Activated T-cell treated with anti-CD3 and anti-CD28 coated beads, Interleukin-2, amount 50 U/mL, for 4 hours (primary cell): Measurements from ENCODE around the gene SORCS2. TPM values are rescaled to one million over a fixed set of nuclear protein-coding genes. Genes with fewer than 3 reads are reported as not detected.

Experiments used
- ATAC-seq, 2 donors: fragments of 200-7000 bp; cut with Tn5 transposase; one replicate each; pipeline ENCODE4 v1.10.0; 2021
- DNase-seq: peaks from one replicate; pipeline ENCODE4 v3.0.0-alpha.2; 2020
- H3K27me3 Mint-ChIP-seq: one replicate; pipeline ENCODE4 v1.8.0; 2021; ENCODE audit warnings: low read depth, mixed read lengths
- H3K36me3 Mint-ChIP-seq: one replicate; pipeline ENCODE4 v1.8.0; 2022; ENCODE audit warnings: mixed read lengths; ENCODE audit not compliant: insufficient read depth
- H3K4me1 Mint-ChIP-seq: one replicate; pipeline ENCODE4 v1.8.0; 2021; ENCODE audit warnings: low read depth, mixed read lengths
- H3K4me3 Mint-ChIP-seq: one replicate; pipeline ENCODE4 v1.8.0; 2021; ENCODE audit warnings: mild to moderate bottlenecking, moderate library complexity, mixed read lengths
- H3K9me3 Mint-ChIP-seq: one replicate; pipeline ENCODE4 v1.8.0; 2021; ENCODE audit warnings: mixed read lengths
- total RNA-seq, 3 donors: library from RNA; stranded (reverse); gene quantifications; one replicate each; pipeline ENCODE4 v1.2.1, GENCODE V29; 2021

SORCS2 gene
- total RNA-seq, 3 donors from 2014 or later = 0.18 to 0.43 TPM; not detected in 1

- Mint-ChIP-seq H3K36me3 (no peaks in the 10 kb centered on the region), H3K4me1 (no peaks in the 10 kb centered on the region), H3K27me3 (peaks cover 5% of the 10 kb centered on the region), H3K9me3 (no peaks in the 10 kb centered on the region), H3K4me3 (no peak overlapping the region)
- ATAC-seq (no peak), DNase-seq (no peak)
These were observed 32.7 kb downstream of the SORCS2 start for GRCh38 chr4:7224878-7225533.

GRCh38 chr4:7226439-7226838 is 34.1 kb downstream of the SORCS2 start:
- DNase-seq (no peak), ATAC-seq (no peak)
- H3K27me3 Mint-ChIP-seq = peaks cover 3% of the 10 kb centered on the region
- no peak overlapping the region for H3K4me3 Mint-ChIP-seq
- no peaks in the 10 kb centered on the region for H3K36me3 Mint-ChIP-seq
- no peaks in the 10 kb centered on the region for H3K4me1 Mint-ChIP-seq
- H3K9me3 Mint-ChIP-seq = no peaks in the 10 kb centered on the region

GRCh38 chr4:7227008-7227407 is 34.7 kb downstream of the SORCS2 start:
- no peak for ATAC-seq
- no peak for DNase-seq
- no peaks in the 10 kb centered on the region for H3K4me1 Mint-ChIP-seq
- no peaks in the 10 kb centered on the region for H3K27me3 Mint-ChIP-seq
- no peak overlapping the region for H3K4me3 Mint-ChIP-seq
- no peaks in the 10 kb centered on the region for H3K36me3 Mint-ChIP-seq
- no peaks in the 10 kb centered on the region for H3K9me3 Mint-ChIP-seq

DNA sequence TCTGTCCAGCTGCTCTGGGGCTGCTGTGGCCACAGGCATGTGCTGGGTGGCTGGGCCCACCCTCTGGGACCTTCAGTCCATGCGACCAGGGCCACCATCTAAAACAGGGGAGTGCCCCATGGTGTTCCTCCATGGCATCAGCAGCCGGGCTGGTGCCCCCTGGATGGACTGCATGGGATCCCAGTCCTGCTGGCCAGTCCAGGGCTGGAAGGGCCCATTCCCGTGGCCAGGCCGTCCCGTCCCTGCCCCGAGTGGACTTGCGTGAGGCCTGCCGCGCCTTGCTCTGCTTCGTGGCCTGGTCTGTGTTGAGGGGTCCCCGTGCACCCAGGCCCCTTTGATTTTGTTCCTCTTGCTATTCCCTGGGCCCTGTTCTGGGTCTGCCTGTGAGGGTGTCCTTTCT is 36.4 kb downstream of the SORCS2 start:
- Mint-ChIP-seq H3K36me3 (no peaks in the 10 kb centered on the region), H3K9me3 (no peaks in the 10 kb centered on the region), H3K4me3 (no peak overlapping the region), H3K27me3 (no peaks in the 10 kb centered on the region), H3K4me1 (no peaks in the 10 kb centered on the region)
- DNase-seq (no peak), ATAC-seq (no peak)

GRCh38 chr4:7232061-7232650 is 39.8 kb downstream of the SORCS2 start:
- no peaks in the 10 kb centered on the region for H3K4me1 Mint-ChIP-seq
- H3K9me3 Mint-ChIP-seq = no peaks in the 10 kb centered on the region
- no peaks in the 10 kb centered on the region for H3K27me3 Mint-ChIP-seq
- ATAC-seq (no peak), DNase-seq (no peak)
- no peak overlapping the region for H3K4me3 Mint-ChIP-seq
- no peaks in the 10 kb centered on the region for H3K36me3 Mint-ChIP-seq

- H3K36me3 Mint-ChIP-seq = no peaks in the 10 kb centered on the region
- H3K9me3 Mint-ChIP-seq = no peaks in the 10 kb centered on the region
- no peaks in the 10 kb centered on the region for H3K27me3 Mint-ChIP-seq
- no peak overlapping the region for H3K4me3 Mint-ChIP-seq
- ATAC-seq (no peak), DNase-seq (no peak)
- H3K4me1 Mint-ChIP-seq = no peaks in the 10 kb centered on the region
These were observed 40.8 kb downstream of the SORCS2 start for GRCh38 chr4:7233006-7233580.

DNA sequence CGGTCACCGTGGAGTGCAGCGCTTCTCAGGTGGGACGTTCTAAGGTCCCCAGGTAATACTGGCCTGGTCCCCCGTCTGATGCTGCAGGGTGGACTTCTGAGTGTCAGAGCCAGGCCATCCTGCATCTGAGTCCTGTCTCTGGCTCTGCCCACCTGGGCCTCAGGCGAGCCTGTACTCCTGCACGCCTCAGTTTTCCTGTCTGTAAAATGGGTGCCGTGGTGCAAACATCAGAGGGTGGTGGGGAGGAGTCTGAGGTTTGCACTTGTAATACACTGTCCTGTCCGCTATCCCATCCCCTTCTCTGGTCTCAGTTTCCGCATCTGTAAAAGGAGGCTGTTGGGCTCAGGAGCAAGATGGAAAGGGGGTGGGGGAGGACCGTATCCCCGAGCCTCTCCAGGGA is 41.3 kb downstream of the SORCS2 start:
- DNase-seq (no peak), ATAC-seq (no peak)
- H3K36me3 Mint-ChIP-seq = no peaks in the 10 kb centered on the region
- H3K4me1 Mint-ChIP-seq = no peaks in the 10 kb centered on the region
- no peak overlapping the region for H3K4me3 Mint-ChIP-seq
- no peaks in the 10 kb centered on the region for H3K27me3 Mint-ChIP-seq
- no peaks in the 10 kb centered on the region for H3K9me3 Mint-ChIP-seq

DNA sequence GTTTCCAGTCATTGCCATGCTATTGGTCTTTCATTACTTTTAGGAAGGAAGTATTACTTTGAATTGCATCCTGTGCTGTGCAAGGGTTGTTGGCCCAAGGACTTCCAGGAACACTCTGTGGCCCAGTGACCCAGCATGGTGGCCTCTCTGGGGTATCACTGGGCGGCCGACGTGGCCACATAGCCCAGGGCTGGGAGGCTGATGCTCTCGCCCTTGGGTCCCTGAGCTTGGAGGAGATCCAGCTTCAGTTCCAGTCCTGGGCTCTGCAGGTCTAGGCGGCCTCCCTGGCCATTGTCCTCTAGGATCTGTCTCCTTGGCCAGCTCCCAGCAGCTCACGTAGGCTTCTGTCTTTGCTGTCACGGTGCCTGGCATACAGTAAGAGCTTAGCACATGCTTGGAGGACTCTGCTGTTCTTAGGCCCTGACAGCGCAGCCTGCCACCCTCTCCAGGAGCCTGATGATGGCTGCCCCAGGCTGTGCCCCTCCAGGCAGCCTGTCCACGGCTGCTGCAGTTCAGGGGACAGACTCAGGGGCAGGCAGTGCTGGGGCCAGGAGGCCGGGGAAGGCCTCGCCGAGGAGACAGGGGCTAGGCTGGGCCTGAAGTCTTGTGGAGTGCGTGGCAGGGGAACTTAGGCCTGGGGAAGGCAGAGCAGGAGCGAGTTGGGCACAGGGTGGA is 42.2 kb downstream of the SORCS2 start:
- no peaks in the 10 kb centered on the region for H3K9me3 Mint-ChIP-seq
- ATAC-seq = no peak

GRCh38 chr4:7235030-7235380 is 42.7 kb downstream of the SORCS2 start:
- H3K4me3 Mint-ChIP-seq = no peak overlapping the region
- H3K4me1 Mint-ChIP-seq = no peaks in the 10 kb centered on the region
- no peak for DNase-seq
- no peak for ATAC-seq
- no peaks in the 10 kb centered on the region for H3K27me3 Mint-ChIP-seq
- no peaks in the 10 kb centered on the region for H3K36me3 Mint-ChIP-seq
- H3K9me3 Mint-ChIP-seq = no peaks in the 10 kb centered on the region

More for the DNA sequence above, 42.2 kb downstream of the SORCS2 start:
- DNase-seq = no peak
- no peaks in the 10 kb centered on the region for H3K4me1 Mint-ChIP-seq
- no peaks in the 10 kb centered on the region for H3K27me3 Mint-ChIP-seq
- H3K4me3 Mint-ChIP-seq = no peak overlapping the region
- no peaks in the 10 kb centered on the region for H3K36me3 Mint-ChIP-seq

- no peak for ATAC-seq
- Mint-ChIP-seq H3K27me3 (no peaks in the 10 kb centered on the region), H3K9me3 (no peaks in the 10 kb centered on the region), H3K4me3 (no peak overlapping the region), H3K4me1 (no peaks in the 10 kb centered on the region), H3K36me3 (no peaks in the 10 kb centered on the region)
- DNase-seq = no peak
These were observed 44.5 kb downstream of the SORCS2 start for GRCh38 chr4:7236847-7237246.

DNA sequence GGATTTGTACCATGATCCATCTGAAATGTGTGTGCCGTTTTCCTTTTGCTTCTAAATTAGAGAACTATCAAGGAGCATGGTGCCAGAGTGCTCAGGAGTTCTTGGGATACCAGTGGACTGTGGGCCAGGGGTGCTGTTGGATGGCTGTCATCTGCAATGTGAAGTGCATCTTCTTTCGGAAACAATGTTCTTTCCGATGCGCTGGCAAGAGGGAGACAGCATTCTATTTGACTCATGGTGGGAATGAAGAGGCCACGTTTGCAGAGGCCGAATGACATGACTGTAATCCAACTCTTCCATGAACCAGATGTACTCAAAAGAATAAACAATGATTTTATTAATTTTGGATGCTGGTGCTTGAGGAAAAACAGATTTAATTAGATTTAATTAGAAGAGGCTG is 45.5 kb downstream of the SORCS2 start:
- H3K4me1 Mint-ChIP-seq = no peaks in the 10 kb centered on the region
- peaks cover 3% of the 10 kb centered on the region for H3K27me3 Mint-ChIP-seq
- DNase-seq (no peak), ATAC-seq (no peak)
- H3K9me3 Mint-ChIP-seq = no peaks in the 10 kb centered on the region
- no peaks in the 10 kb centered on the region for H3K36me3 Mint-ChIP-seq
- H3K4me3 Mint-ChIP-seq = no peak overlapping the region

- Mint-ChIP-seq H3K4me1 (no peaks in the 10 kb centered on the region), H3K27me3 (peaks cover 3% of the 10 kb centered on the region), H3K9me3 (no peaks in the 10 kb centered on the region), H3K36me3 (no peaks in the 10 kb centered on the region), H3K4me3 (no peak overlapping the region)
- DNase-seq (no peak), ATAC-seq (no peak)
These were observed 46.1 kb downstream of the SORCS2 start for GRCh38 chr4:7238300-7238960.

GRCh38 chr4:7239101-7239820 is 46.9 kb downstream of the SORCS2 start:
- no peaks in the 10 kb centered on the region for H3K4me1 Mint-ChIP-seq
- H3K27me3 Mint-ChIP-seq = peaks cover 3% of the 10 kb centered on the region
- H3K4me3 Mint-ChIP-seq = no peak overlapping the region

GRCh38 chr4:7239844-7240243 is 47.5 kb downstream of the SORCS2 start:
- Mint-ChIP-seq H3K4me3 (no peak overlapping the region), H3K36me3 (no peaks in the 10 kb centered on the region)
- no peak for ATAC-seq

More at GRCh38 chr4:7239101-7239820, 46.9 kb downstream of the SORCS2 start:
- DNase-seq = no peak
- H3K36me3 Mint-ChIP-seq = no peaks in the 10 kb centered on the region
- no peak for ATAC-seq
- no peaks in the 10 kb centered on the region for H3K9me3 Mint-ChIP-seq

More at GRCh38 chr4:7239844-7240243, 47.5 kb downstream of the SORCS2 start:
- Mint-ChIP-seq H3K4me1 (no peaks in the 10 kb centered on the region), H3K9me3 (no peaks in the 10 kb centered on the region), H3K27me3 (peaks cover 3% of the 10 kb centered on the region)
- no peak for DNase-seq
